MM.1S (cell line): ENCODE measurements around the gene FAM237B.

ENCODE experiments used
- EZH2 ChIP-seq: fragments of 300-600 bp; sonication (generic); optimal IDR thresholded peaks from 2 replicates; pipeline ENCODE3; 2017; ENCODE audit warnings: low read depth, mild to moderate bottlenecking, antibody characterized with exemption, low read length, mixed read lengths
- EZH2phosphoT487 ChIP-seq: fragments of 300-600 bp; sonication (generic); IDR thresholded peaks from 2 replicates; pipeline ENCODE4 v1.6.1; 2018; ENCODE audit warnings: antibody characterized with exemption, low read length
- TF ChIP-seq, protein P1 (sequence below): fragments of 300-600 bp; sonication (generic); IDR thresholded peaks from 2 replicates; pipeline ENCODE4 v1.5.1; 2016; ENCODE audit warnings: antibody characterized with exemption, low read length, mixed read lengths

DNA sequence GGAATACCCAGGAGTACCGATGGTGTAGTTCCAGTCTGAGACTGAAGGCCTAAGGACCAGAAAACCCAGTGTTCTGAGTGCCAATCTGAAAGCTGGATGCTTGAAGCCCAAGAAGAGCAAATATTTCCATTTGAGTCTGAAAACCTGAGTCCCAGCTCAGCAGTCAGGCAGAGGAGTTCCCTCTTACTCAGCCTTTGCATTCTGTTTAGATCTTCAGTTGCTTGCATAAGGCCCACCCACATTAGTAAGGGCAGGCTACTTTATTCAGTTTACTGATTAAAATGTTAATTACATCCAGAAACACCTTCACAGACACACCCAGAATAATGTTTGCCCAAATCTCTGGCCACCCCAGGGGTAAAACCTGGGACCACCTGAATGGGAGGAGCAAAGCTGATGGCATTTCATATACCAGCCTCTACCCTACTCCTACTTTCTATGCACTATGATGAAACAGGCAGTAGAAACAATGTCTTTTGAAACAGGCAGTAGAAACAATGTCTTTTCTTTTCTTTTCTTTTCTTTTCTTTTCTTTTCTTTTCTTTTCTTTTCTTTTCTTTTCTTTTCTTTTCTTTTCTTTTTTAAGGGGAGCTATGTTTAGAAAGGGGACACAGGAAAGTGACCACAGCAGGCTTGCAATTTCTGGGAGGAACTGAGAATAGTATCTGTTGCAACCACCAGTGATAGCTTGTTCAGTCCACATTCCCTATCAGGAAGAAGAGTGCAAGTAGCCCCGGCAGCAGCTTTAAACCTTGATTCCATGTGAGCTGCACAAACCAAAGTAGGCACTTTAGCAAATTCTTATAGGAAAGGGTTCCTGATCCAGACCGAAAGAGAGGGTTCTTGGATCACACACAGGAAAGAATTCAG, 30.6 kb downstream of the FAM237B start:
- TF ChIP-seq, protein P1, sequence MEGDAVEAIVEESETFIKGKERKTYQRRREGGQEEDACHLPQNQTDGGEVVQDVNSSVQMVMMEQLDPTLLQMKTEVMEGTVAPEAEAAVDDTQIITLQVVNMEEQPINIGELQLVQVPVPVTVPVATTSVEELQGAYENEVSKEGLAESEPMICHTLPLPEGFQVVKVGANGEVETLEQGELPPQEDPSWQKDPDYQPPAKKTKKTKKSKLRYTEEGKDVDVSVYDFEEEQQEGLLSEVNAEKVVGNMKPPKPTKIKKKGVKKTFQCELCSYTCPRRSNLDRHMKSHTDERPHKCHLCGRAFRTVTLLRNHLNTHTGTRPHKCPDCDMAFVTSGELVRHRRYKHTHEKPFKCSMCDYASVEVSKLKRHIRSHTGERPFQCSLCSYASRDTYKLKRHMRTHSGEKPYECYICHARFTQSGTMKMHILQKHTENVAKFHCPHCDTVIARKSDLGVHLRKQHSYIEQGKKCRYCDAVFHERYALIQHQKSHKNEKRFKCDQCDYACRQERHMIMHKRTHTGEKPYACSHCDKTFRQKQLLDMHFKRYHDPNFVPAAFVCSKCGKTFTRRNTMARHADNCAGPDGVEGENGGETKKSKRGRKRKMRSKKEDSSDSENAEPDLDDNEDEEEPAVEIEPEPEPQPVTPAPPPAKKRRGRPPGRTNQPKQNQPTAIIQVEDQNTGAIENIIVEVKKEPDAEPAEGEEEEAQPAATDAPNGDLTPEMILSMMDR, result no peak
- TF ChIP-seq EZH2 (no peak), EZH2phosphoT487 (no peak)
